GM21390 (cell line): ENCODE results near the gene RDH5.

Experiments used
- ATAC-seq: cut with Tn5 transposase; IDR thresholded peaks from one replicate; pipeline ENCODE4 v1.9.1; 2021; ENCODE audit not compliant: unreplicated experiment

The RDH5 gene

GRCh38 chr12:55711786-55712553 lies 8.2 kb upstream of the RDH5 start:
- ATAC-seq = no peak

GRCh38 chr12:55712700-55713415 lies 7.3 kb upstream of the RDH5 start:
- no peak for ATAC-seq

GRCh38 chr12:55713721-55714120 lies 6.5 kb upstream of the RDH5 start:
- ATAC-seq = no peak

GRCh38 chr12:55715169-55715764 lies 4.9 kb upstream of the RDH5 start:
- ATAC-seq = no peak

- peak; percentile 87 for ATAC-seq
Observed at GRCh38 chr12:55715833-55716581, 4.2 kb upstream of the RDH5 start, which contains the start of gene BLOC1S1. BLOC1S1 (plus strand) TSS chr12:55716046; CDS start chr12:55716052, 6 bp downstream.

GRCh38 chr12:55716582-55716957 lies 3.6 kb upstream of the RDH5 start:
- ATAC-seq = no peak

- ATAC-seq = peak; percentile 26
Observed at GRCh38 chr12:55717011-55718007, 2.9 kb upstream of the RDH5 start.

- ATAC-seq = no peak
Observed at GRCh38 chr12:55718015-55718414, 2.2 kb upstream of the RDH5 start.

- ATAC-seq = no peak
Observed at GRCh38 chr12:55718624-55719275, 1.4 kb upstream of the RDH5 start.

GRCh38 chr12:55719371-55719770 lies 822 bp upstream of the RDH5 start:
- ATAC-seq = no peak

GRCh38 chr12:55720894-55721444 lies 776 bp downstream of the RDH5 start:
- ATAC-seq = no peak

GRCh38 chr12:55721601-55722213 lies 1.5 kb downstream of the RDH5 start:
- no peak for ATAC-seq

- ATAC-seq = no peak
Observed at GRCh38 chr12:55722948-55723347, 2.8 kb downstream of the RDH5 start.

GRCh38 chr12:55723516-55724225 lies 3.5 kb downstream of the RDH5 start:
- ATAC-seq = no peak

- ATAC-seq = no peak
Observed at GRCh38 chr12:55724226-55724939, 4.2 kb downstream of the RDH5 start.

- no peak for ATAC-seq
Observed at GRCh38 chr12:55724940-55725309, 4.7 kb downstream of the RDH5 start.

GRCh38 chr12:55725556-55725955 lies 5.4 kb downstream of the RDH5 start:
- no peak for ATAC-seq

GRCh38 chr12:55726971-55727370 lies 6.8 kb downstream of the RDH5 start:
- ATAC-seq = no peak
